Stimulated activated CD8-positive, alpha-beta memory T cell treated with anti-CD3 and anti-CD28 coated beads, Interleukin-7, amount 100 ng/mL, for 24 hours (primary cell): Measurements from ENCODE around the gene WNT11.

Source experiments
- DNase-seq: peaks from one replicate; pipeline ENCODE4 v3.0.0-alpha.2; 2020; ENCODE audit warnings: low read depth

The WNT11 gene

DNA sequence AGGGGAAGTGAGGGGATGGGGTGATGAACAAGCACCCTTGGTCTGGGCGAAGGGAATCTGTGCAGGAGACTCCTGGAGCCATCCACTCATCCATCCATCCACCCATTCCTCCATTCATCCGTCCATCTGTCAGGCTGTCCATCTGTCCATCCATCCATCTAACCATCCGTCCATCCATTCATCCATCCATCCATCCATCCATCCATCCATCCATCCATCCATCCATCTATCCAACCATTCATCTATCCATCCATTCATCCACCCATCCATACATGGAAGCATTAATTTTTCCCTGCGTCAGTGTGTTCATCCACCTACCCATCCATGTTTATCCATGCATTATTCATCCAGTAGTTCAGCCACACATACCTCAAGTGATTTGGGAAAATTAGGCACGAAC, 32.0 kb downstream of the WNT11 start:
- DNase-seq: no peak

DNA sequence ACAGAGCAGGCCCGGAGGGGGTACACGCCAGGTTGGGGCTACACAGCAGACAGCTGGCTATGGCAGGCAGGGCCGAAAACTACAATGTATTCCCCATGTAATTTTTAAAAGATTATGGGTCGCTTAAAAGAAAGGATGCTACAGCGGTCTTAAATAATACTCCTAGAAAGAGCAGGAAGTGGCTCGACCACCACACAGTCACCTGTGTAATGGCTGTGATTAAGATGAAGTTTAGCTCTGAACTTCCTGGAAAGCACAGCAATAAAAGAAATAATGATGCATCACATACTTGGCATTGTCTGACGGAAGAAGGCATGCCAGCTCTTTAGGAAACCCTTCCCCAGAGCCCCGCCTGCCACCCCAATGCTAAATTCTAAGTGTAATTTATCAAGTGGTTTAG, 32.6 kb downstream of the WNT11 start:
- DNase-seq: no peak

DNA sequence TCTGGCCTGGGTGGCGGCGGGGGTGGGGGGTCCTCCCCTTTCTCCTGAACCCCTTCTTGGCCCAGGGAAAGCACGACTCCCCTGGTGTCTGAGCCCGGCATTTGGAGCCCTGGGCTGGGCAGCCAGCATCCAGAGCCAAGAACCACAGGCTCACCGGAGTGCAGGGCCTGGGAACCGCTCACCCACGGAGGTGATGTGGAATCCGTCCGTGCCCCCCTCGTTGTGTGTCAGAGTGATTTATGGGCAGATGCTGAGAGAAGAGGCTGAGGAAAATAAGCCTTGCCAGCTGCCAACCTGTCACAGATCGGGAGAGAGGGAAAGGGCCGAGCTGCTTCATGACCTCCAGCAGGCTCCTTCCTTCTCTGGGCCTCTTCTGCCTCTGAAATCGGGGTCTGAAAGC, 33.7 kb downstream of the WNT11 start:
- no peak for DNase-seq

DNA sequence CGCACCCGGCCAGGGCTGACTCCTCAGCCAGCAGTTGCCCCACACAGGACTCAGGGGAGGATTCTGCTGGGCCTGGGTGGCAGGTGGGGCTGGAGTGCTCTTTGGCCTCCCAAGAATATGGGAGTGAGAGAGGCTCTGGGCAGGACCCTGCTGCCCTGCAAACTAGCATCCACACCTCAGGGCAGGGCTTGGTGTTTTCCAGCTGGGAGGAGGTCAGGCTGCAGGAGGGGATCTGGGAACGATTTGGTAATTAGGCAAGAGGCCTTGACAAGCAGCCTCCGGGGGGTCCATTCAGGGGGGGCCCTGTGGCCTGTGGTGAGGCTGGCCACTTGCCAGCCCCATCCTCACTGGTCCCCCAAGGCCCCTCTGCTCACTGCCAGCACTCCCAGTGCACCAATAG, 35.8 kb downstream of the WNT11 start:
- DNase-seq: no peak

DNA sequence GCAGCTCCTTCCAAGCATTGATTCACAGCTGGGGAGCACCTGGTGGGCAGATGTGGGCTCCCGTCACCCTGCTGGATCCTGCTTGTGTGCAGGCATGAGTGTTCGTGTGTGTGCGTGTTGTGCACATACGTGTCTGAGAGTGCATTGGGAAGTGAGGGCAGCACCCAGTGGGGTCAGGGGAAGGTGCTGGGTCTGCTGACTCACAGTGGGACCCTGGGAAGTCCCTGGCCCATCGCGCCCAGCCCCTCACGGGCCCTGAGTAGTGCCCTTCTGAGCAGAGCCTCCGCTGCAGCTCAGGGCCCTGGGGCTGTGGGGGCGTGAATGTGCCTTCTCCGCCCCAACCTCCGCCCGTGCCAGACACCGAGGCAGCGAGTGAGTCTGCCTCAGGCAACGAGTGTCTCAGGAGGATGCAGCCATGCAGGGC, 36.8 kb downstream of the WNT11 start:
- DNase-seq: no peak

DNA sequence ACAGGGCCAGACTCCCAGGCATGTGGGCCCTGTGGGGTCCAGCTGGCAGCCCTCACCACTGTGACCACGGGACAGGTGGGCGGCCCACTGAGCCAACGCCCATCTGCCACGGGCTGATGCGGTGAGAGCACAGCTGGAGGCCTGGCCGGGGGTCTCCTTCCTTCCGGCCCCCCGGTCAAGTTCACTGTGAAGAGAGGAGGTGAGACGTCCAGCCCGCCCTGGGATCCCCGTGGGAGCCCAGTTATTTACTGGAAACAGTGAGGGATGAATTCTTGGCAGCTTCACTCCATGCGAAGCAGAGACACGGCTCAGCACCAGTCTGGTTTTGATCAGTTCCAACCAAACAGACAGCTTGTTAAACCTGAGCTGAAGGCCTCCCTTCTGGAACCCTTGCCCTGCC, 38.7 kb downstream of the WNT11 start:
- DNase-seq: no peak

DNA sequence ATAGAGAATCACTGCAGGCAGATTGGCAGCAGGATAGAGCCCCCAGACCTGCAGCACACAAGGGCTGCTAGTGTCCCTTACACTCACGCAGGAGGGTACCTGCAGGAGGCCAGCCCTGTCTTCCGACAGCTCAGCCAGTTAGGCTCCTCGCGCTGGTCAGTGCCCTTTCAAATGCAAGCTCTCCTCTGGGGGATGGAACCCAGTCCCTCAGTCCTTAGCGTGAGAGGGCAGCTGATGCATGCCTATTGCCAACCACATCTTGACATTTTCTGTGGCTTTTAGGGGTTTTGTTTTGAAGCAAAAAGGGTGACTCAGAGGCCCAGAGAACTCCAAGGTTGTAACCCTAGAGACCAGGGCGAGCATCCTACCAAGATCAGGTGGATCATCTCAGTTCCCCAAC, 40.0 kb downstream of the WNT11 start:
- no peak for DNase-seq

DNA sequence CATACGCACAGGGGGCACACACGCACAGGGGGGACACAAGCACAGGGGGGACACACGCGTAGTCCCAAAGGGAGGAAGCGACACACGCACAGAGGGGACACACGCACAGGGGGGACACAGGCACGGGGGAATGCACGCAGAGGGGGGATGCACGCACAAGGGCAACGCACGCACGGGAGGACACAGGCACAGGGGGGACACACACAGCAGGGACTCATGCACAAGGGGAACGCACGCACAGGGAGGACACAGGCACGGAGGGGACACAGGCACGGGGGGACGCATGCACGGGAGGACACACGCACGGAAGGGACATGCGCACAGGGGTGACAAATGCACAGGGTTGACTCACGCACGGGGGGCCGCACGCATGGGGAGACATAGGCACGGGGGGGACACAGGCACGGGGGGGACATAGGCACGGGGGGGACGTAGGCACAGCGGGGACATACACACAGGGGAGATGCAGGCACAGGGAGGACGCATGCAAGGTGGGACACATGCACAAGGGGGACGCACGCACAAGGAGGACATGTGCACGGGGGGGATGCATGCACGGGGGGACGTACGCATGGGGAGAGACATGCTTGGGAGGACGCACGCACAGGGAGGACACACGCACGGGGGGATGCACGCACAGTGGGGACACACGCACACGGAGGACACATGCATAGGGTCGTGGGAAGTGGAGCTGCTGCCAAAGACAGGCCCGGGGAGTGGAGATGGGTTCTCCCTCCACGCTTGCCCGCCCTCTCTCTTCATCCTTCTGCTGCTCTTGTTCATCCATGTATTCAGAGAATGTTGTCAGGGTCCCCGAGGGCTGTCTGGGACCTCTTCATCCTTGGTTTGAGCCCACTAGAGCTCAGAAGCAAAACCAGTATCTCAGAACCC, 41.2 kb downstream of the WNT11 start:
- no peak for DNase-seq

DNA sequence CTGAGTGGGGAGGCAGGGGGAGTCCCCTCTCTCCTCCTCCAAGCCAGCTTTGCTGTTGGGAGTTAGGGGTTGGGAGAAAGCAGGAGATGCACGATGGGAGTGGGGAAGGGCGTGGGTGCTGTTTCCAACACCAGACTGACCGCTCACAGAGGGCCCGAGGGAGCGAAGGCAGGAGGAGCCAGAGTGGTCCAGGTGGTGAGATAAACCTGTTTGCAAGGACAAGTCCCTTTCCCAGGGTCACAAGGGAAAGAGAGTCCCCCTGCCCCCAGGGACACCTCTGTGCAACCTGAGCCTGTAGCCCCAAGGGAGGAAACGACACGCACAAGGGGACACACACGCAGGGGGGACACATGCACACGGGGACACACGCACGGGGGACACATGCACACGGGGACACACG, 42.2 kb downstream of the WNT11 start:
- no peak for DNase-seq

DNA sequence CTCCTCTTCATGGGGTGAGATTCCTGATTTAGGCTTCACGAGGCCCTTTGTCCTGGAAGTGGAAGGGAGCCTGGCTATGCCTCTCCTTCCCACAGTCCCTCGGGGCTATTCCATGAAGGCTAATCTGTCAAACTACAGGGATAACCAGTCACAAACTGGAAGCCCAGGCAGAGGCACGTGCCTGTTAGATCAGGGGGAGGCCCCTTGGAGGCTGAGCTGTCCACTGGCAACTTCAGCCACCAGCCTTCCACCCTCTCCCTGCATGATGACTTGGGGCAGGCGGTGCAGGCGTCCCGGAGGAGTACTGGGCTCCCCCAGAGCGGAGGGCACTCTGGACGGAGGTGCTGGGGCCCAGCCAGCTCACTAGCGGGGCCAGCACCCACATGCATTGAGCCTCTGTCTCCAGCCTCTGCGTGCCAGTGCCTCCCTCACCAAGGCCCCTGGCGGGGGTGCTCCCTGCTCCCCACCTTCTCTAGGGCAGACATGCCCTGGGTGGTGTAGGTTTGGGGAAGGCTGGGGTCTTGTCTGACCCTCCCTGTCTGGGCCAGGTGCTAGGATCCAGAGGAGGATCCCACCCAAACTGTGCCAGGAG, 42.9 kb downstream of the WNT11 start:
- DNase-seq: no peak

DNA sequence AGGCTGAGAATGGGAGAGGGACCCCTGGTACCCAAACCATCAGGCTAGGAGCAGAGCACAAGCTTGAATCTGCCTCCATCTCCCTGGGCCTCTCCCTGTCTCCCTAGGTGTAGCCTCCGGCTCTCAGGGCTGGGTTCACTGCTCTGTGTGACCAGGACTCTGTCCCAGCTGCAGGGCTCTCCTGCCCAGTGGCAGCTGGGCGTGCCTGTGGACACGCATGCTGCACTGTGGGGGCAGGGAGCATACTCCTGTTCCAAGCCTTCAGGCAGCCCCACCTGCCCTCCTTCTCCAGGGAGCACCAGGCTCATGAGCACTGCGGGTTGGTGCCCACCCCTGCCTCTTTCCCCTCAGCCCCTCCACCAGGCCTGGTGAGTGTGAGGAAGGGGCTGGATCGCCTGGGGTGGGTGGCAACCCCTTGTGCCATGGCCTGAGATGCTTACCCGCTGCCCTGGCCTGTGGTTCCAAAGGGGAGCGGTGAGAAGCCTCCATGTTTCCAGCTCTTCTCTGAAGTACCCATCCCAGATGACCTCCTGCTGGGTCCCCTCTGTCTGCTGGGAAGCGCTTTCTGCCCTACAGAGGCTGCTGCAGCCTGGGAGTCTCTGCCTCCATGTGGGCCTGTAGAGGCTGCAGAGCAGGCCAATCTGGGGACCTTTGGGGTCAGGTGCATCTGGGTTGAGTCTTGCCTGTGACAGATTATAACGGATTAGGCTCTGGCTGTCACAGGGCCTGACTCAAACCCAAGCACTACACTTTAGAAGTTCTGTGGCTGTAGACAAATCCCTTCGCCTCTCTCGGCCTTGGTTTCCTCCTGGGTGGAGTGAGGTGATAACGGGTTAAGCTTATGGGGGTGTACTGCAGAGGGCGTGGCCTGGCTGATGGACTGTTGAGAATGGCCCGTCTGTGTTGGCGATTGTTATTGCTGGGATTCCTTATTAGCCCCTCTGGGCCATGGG, 43.7 kb downstream of the WNT11 start:
- no peak for DNase-seq

DNA sequence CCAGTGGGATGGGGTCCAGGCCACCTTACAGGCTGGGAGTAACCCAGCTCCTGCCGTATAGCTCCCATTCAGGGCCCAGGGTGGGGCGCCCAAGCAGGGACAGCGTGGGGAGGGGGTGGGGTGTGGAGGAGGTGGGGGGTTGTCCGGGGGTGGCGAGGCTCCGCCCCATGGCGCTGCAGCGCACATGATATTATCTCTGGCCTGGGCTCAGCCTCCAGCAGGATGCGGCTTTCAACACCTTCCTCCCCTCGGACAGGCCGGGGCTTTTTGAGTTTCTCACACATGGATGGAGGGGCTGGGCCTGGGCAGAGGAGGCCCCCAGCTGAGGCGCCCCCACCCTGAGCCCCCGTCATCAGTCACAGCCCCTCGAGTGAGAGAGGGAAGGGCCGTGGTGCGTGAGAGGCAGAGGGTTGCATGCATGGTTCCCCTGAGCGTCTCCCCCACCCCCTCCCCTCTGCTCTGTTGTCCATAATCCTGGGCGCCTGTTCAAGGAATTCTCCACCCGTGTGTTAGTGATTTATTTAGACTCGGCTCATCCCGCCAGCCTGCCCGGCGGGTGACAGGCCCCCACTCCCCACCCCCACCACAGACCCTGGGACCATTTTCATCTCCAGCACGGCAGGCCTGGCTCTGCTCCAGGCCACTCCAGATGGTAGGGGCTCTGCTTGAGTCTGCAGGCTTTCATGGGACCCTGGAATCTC, 44.9 kb downstream of the WNT11 start:
- no peak for DNase-seq

DNA sequence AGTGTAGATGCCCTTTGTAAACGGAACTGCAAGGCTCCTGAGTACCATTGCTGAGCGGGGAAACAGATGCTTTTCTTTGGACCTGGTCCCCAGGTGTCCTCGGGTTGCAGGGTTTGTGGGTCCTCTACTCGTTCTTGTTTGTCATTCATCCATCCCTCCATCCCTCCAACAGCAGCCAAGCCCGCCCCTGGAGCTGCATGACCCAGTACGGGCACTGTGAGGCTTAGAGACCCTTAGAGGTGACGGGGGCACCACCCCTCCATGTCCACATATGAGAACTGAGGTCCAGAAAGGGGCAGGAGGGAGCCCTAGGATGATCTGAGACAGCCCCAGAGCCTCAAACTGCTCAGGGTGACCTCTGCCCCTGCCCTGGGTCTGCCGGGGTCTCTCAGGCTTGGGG, 45.4 kb downstream of the WNT11 start:
- DNase-seq: no peak

DNA sequence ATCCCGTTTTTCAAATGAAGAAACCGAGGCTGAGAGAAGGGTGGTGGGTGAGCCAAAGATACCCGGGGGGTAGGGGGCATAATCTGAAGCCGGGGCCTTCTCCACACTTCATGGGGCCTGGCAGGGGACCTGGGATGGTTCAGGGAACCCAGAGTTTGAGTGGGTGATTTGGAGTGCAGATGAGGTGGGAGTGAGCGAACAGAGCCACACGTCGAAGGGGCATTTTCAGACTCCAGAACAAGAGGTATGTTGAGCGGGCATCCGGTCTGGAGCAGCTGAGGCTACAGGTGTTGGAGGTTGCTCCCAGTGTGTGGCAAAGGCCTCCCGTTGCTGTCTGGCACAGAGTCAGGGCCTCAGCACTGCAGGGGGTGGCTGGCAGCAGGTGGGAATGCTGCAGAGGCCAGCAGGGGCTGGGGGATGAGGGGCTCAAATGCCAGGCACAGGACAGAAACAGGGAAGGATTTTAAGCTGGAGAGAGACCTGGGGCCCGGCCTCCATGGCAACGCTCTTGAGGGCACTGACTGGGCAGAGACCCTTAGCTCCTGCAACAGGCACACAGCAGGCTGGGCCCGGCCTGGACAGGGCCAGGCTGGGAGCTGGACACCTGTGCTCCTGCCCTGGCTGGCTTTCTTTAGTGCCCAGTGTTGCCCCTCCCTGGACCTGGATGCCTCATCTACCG, 46.2 kb downstream of the WNT11 start:
- no peak for DNase-seq

DNA sequence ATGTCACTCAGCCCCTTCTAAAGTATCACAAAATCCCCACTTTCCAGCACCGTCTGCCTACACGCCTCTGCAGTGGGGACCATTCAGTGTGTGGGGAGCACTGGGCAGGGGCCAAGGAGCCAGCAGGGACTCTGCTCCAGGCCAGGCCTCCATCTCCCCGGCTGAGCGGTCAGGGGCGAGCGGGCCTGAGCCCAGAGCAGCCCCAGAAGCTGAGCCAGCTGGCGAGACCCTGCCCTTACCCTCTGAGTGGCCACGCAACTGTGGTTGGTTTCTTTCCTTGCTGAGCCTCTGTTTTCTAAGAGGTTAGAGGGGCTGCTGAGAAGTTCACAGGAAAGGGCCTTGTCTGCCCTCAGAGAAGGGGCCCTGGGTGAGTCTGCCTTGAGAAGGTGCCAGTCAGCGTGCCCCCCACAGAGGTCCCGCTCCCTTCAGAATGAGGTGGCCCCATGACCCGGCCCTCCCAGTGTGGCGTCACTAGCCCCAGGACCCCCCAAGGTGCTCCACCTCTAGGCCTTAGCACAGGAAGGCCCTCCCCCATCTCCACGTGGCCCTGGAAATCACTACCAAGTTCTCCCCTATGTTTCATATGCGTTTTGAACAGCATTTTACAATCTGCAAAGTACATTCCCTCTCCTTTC, 46.9 kb downstream of the WNT11 start:
- DNase-seq: no peak

DNA sequence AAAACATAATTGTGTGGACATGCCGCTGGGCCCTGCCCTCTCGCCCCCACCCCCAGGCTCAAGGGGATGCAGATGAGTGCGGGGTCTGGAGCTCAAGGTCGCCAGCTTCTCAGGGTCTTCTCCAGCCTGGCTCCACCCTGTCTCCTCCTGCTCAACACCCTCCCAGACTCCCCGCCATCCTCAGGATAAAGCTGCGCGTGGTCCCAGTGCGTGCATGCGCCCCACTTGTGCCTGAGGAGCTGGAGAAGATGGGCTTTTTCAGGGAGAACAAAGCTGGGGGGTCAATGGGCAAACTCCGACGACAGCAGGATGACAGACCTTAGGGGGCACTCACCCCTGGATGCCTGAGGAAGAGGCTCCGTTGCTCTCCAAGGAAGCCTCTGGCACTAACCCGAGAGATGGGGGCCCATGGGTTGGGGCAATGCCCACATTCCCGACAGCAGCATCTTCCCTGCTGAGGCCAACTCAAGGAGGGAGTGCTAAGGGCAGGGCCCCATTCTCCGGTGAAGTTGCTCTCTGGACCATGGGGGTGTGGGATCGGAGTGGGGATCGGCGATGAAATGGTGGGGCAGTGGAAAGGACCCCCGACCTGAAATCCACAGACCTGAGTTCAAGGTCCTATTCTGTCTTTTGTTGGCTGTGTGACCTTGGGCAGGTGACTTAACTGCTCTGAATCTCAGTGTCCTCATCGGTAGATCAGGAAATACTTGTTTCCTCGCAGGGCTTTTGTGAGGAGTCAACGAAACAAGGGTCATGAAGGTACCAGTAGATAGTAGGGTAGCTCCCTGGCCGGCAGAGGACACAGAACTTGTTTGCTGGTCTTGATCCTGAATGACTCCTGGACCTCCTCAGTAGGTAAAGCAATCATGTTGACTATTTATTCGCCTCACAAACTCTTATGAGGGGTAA, 47.7 kb downstream of the WNT11 start:
- DNase-seq: no peak

DNA sequence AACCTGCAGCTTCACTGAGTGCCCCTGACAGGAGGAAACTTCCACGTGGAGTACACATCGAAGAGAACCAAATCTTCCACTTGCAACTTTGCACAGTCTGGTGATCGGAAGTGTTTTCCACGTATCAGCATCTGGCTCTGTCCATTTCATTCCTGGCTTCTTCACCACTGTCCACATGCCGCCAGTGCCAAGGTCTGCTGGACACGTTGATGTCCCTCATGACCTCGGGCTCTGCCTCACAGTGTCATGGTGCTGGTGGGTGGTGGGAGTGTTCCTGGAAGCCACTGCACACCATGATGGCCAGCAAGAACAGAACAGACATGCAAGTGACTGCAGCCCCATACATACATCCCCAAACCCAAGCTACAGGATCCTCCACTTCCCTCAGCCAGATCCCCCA, 48.4 kb downstream of the WNT11 start:
- no peak for DNase-seq

DNA sequence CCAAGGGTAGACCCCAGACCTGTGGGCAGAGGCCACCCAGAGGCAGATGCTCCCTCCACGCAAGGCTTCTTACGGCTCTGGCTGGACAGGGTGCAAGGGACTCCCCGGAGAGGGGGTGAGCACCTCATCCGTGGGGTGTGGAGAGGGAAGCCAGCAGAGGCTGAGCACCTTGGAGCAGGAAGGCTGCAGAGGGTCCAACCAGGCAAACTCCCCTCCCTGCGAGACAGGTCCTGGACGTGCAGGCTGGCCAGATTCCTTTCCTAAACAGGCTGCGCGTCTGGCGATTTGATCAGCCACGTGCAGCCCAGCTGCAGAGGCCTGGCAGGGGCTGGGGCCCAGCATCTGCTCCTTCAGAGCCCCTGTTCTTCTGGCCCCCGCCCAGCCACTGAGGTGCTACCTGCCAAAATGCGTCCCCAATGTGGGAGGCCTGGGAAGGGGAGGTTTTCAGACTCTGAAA, 49.3 kb downstream of the WNT11 start:
- no peak for DNase-seq

DNA sequence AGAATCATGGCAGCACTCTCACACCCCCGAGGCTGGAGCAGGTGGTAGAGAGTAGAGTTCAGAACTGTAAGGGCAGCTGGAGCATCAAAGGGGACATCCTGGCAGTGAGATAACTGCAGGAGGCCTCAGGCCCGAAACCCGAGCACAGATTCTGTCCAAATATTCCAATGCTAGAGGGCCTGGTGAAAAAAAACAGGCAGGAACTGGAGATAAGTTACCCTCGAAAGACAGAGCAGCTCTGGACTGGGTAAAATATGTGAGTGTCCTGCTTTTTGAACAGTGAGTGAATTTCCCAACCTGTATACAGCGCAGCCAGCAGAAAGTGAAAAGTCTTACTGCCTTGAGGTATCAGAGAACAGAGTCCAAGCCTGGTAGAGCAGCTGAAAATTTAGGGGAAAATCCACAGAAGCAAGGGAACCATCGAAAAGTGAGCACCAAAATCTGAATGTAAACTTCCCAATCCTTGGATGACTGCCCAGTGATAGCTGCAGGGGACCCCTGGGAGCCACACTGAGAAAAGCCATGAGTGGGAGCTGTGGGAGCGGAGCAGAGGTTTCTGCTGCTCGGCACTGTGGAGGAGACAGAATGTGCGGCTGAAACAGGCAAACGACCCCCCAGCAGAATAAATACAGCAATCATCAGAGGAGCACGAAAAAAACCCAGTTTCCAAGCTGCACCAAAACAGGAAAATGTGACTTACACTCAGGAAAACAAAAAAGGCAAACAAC, 50.6 kb downstream of the WNT11 start:
- no peak for DNase-seq
